ENCODE results near the gene YDJC. TPM values are rescaled to one million over a fixed set of nuclear protein-coding genes. Genes with fewer than 3 reads are reported as not detected.

Gene YDJC
- total and polyA plus RNA-seq, 2 of the 13 experiments (the other 11 are each of a cell fraction or from before 2014, with no cell fraction given): 15.3 to 32.0 TPM

DNA sequence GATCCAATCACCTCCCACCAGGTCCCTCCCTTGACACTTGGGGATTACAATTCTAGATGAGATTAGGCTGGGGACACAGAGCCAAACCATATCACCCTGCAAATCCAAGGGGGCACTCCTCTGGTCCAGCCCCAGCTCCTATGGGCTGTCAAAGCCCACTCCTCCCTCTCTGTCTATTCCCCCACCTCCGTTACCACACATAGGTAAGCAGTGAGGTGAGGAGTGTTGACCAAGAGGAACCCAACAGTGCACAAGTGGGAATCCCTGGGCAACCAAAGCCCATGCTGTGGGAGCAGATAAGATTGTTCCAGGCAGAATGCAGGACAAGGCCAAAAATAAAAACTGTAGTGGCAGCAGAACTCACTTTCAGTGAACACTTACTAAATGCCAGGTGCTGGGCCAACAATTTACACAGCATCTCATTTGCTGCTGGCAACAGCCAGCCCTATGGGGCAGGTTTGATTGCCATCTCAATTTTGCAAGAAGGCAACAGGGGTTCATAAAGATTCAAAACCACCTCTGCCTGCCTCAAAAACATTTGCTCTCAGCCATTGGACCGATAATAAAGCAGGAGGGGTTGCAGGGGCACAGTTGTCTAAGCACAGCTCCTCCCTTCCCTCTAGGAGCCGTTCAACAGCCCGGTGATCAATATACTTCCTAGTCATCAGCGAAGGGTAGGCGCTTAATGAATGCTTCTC, 21.1 kb upstream of the YDJC start:
- peak overlapping the region; percentile 64 to 86 (median 77) for H3K4me3 ChIP-seq (replicated peaks in 1 of 3; ENCODE audit: insufficient read depth in 1 of 3, low read depth in 2 of 3, low read length in 3 of 3)
- CTCF ChIA-PET (ENCODE audit: low intra/inter-chr PET ratio, low total read pairs): no interaction called here
- ATAC-seq (peak; percentile 39), FAIRE-seq (no peak), DNase-seq (ENCODE audit: low spot score) (no peak)
- H4K20me1 ChIP-seq (ENCODE audit: insufficient read depth, low read length): no peaks in the 10 kb centered on the region
- H3K27me3 ChIP-seq (ENCODE audit: control insufficient read depth in 1 of 2, insufficient read depth in 2 of 2, low read length in 2 of 2): no peaks in the 10 kb centered on the region; a peak in 1 of 5 replicates
- intact Hi-C loops (cut with micrococcal nuclease; ENCODE audit: unreplicated experiment): no loop called here
- peaks cover 34% of the 10 kb centered on the region for H3K4me1 ChIP-seq (ENCODE audit: insufficient read depth, low read length)
- WGBS (ENCODE audit: low lambda C conversion rate): 11% methylated on average over 6 of the region's 6 CpGs
- H3K9ac ChIP-seq (ENCODE audit: insufficient read depth, low read depth, low read length): peak overlapping the region; percentile 73
- H3K79me2 ChIP-seq (ENCODE audit: insufficient read depth, low read length): peaks cover 2% of the 10 kb centered on the region
- BruUV-seq (replicated peaks): TSS peak; percentile 88
- no peaks in the 10 kb centered on the region for H3K9me3 ChIP-seq (ENCODE audit: low read length)
- H3K27ac ChIP-seq (ENCODE audit: extremely low read length, insufficient read depth, low read length): peak overlapping the region; percentile 77
- TF ChIP-seq CENPBD1 (CRISPR knock-in tag; IDR thresholded peaks at IDR 0.05; ENCODE audit: borderline replicate concordance, low read depth) (0 out of 2 replicates have a peak, but pooled peaks have one; percentile 11), ZNF543 (CRISPR knock-in tag; IDR thresholded peaks at IDR 0.05) (0 out of 2 replicates have a peak, but pooled peaks have one; percentile 21), SAP130 (CRISPR knock-in tag; IDR thresholded peaks at IDR 0.05; ENCODE audit: low read depth) (peak; percentile 26; the same call in 1 of the 2 replicates), PHF21A (CRISPR knock-in tag; IDR thresholded peaks at IDR 0.05) (no peak)
- TF ChIP-seq, protein P1, sequence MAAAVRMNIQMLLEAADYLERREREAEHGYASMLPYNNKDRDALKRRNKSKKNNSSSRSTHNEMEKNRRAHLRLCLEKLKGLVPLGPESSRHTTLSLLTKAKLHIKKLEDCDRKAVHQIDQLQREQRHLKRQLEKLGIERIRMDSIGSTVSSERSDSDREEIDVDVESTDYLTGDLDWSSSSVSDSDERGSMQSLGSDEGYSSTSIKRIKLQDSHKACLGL (CRISPR knock-in tag; IDR thresholded peaks at IDR 0.05): no peak; the same call in 1 of the 2 replicates
- in situ Hi-C loops (cut with HindIII; ENCODE audit: extremely low pct_ligation_motif_present, low pct_unique_long_range_greater_than_20kb): no loop called here
- POLR2A ChIA-PET: interaction anchor here (2.1 to 3.3 kb wide), 2 partner anchors 9 to 15 kb away, joined by 10 to 17 read pairs; partner anchors contain the start of genes PPIL2 and SDF2L1
- H3K4me2 ChIP-seq (ENCODE audit: low read depth, low read length): peak overlapping the region; percentile 93
- peaks cover 2 to 21% of the 10 kb centered on the region in 2 experiments; a peak in 4 of 5 replicates for H3K36me3 ChIP-seq (replicated peaks in 1 of 2; ENCODE audit: control insufficient read depth in 1 of 2, insufficient read depth in 2 of 2, low read length in 2 of 2)
- peak overlapping the region; percentile 7 for H2AFZ ChIP-seq (ENCODE audit: low read length)

- Histone ChIP-seq H3K4me3 (replicated peaks in 1 of 3; ENCODE audit: insufficient read depth in 1 of 3, low read depth in 2 of 3, low read length in 3 of 3) (no peak overlapping the region), H3K27me3 (ENCODE audit: control insufficient read depth in 1 of 2, insufficient read depth in 2 of 2, low read length in 2 of 2) (no peaks in the 10 kb centered on the region; a peak in 1 of 5 replicates), H3K9ac (ENCODE audit: insufficient read depth, low read depth, low read length) (no peak overlapping the region), H3K4me2 (ENCODE audit: low read depth, low read length) (no peak overlapping the region), H3K27ac (ENCODE audit: extremely low read length, insufficient read depth, low read length) (no peak overlapping the region), H3K36me3 (replicated peaks in 1 of 2; ENCODE audit: control insufficient read depth in 1 of 2, insufficient read depth in 2 of 2, low read length in 2 of 2) (peaks cover 2 to 21% of the 10 kb centered on the region in 2 experiments; a peak in 4 of 5 replicates), H3K4me1 (ENCODE audit: insufficient read depth, low read length) (peaks cover 34% of the 10 kb centered on the region), H3K9me3 (ENCODE audit: low read length) (no peaks in the 10 kb centered on the region), H2AFZ (ENCODE audit: low read length) (no peak overlapping the region), H3K79me2 (ENCODE audit: insufficient read depth, low read length) (peaks cover 2% of the 10 kb centered on the region), H4K20me1 (ENCODE audit: insufficient read depth, low read length) (no peaks in the 10 kb centered on the region)
- in situ Hi-C loops (cut with HindIII; ENCODE audit: extremely low pct_ligation_motif_present, low pct_unique_long_range_greater_than_20kb): no loop called here
- ATAC-seq (no peak), FAIRE-seq (no peak), DNase-seq (ENCODE audit: low spot score) (no peak)
- intact Hi-C loops (cut with micrococcal nuclease; ENCODE audit: unreplicated experiment): no loop called here
- WGBS (ENCODE audit: low lambda C conversion rate): 91% methylated on average over 7 of the region's 7 CpGs
- CTCF ChIA-PET (ENCODE audit: low intra/inter-chr PET ratio, low total read pairs): no interaction called here
- POLR2A ChIA-PET: interaction anchor here (0.7 kb wide), 1 partner anchor 8 kb away, joined by 4 read pairs; the partner anchor contains the start of gene SDF2L1
- BruUV-seq (replicated peaks): no TSS peak
- TF ChIP-seq ZMYM2 (CRISPR knock-in tag; IDR thresholded peaks at IDR 0.05): no peak
- TF ChIP-seq GATA4 (IDR thresholded peaks at IDR 0.05; ENCODE audit: borderline replicate concordance, low read depth): no peak
- TF ChIP-seq SRSF4 (IDR thresholded peaks at IDR 0.05; ENCODE audit: low read depth, low read length, poor library complexity, severe bottlenecking): no peak
- no peak for TF ChIP-seq ZNF879 (CRISPR knock-in tag; IDR thresholded peaks at IDR 0.05)
- no peak for TF ChIP-seq GABPA (IDR thresholded peaks at IDR 0.05; ENCODE audit: low read depth, low read length)
- no peak for TF ChIP-seq GABPA (CRISPR knock-in tag; IDR thresholded peaks at IDR 0.05; ENCODE audit: low read depth)
- no peak for TF ChIP-seq ISL2 (CRISPR knock-in tag; IDR thresholded peaks at IDR 0.05)
- no peak for TF ChIP-seq ZC3H13 (CRISPR knock-in tag; IDR thresholded peaks at IDR 0.05)
- TF ChIP-seq, protein P2, sequence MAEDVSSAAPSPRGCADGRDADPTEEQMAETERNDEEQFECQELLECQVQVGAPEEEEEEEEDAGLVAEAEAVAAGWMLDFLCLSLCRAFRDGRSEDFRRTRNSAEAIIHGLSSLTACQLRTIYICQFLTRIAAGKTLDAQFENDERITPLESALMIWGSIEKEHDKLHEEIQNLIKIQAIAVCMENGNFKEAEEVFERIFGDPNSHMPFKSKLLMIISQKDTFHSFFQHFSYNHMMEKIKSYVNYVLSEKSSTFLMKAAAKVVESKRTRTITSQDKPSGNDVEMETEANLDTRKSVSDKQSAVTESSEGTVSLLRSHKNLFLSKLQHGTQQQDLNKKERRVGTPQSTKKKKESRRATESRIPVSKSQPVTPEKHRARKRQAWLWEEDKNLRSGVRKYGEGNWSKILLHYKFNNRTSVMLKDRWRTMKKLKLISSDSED (CRISPR knock-in tag; IDR thresholded peaks at IDR 0.05): no peak
- no peak for TF ChIP-seq RORA (CRISPR knock-in tag; IDR thresholded peaks at IDR 0.05)
- TF ChIP-seq MTERF4 (CRISPR knock-in tag; IDR thresholded peaks at IDR 0.05): no peak
Observed at GRCh38 chr22:21650280-21650679, 20.5 kb upstream of the YDJC start.
